Measurements from ENCODE around the gene MYOF.
"Not testable (repeated sequence)": the region's sequence is repeated elsewhere in the genome, so short reads cannot be mapped to it uniquely, and the experiment has no call there.

The MYOF gene

GRCh38 chr10:93386631-93387369, 95.3 kb downstream of the MYOF start:
- peak; percentile 81 to 87 for DNase-seq

- DNase-seq, result no peak
These were observed 96.8 kb downstream of the MYOF start for GRCh38 chr10:93385345-93385744.

GRCh38 chr10:93384006-93384405, 98.1 kb downstream of the MYOF start:
- no peak for DNase-seq

- peak; percentile 56 to 65 for DNase-seq
These were observed 98.6 kb downstream of the MYOF start for GRCh38 chr10:93383562-93383981.

- peak; percentile 61 to 71 for DNase-seq
These were observed 102.2 kb downstream of the MYOF start for GRCh38 chr10:93379731-93380575.

- peak; percentile 78 to 89 for DNase-seq
These were observed 103.0 kb downstream of the MYOF start for GRCh38 chr10:93378997-93379730.

- no peak for DNase-seq
These were observed 104.1 kb downstream of the MYOF start for GRCh38 chr10:93378039-93378438.

- peak; percentile 89 to 95 for DNase-seq
These were observed 105.5 kb downstream of the MYOF start for GRCh38 chr10:93376372-93377293.

GRCh38 chr10:93370961-93371360, 111.2 kb downstream of the MYOF start:
- no peak for DNase-seq

- no peak for DNase-seq
These were observed 112.5 kb downstream of the MYOF start for GRCh38 chr10:93369588-93370164.

- no peak for DNase-seq
These were observed 113.9 kb downstream of the MYOF start for GRCh38 chr10:93368210-93368609.

- DNase-seq, result peak in 1 of 2 donors; percentile 44
These were observed 114.5 kb downstream of the MYOF start for GRCh38 chr10:93367664-93368063.

GRCh38 chr10:93364966-93365365, 117.2 kb downstream of the MYOF start:
- DNase-seq, result peak; percentile 22 to 33

- DNase-seq, result peak; percentile 68 to 79
These were observed 118.1 kb downstream of the MYOF start for GRCh38 chr10:93363891-93364648.

- not testable (repeated sequence) for DNase-seq
These were observed 123.7 kb downstream of the MYOF start for GRCh38 chr10:93358398-93358797.

GRCh38 chr10:93357680-93358079, 124.5 kb downstream of the MYOF start:
- peak in 1 of 2 donors; percentile 33 for DNase-seq

GRCh38 chr10:93356516-93356915, 125.6 kb downstream of the MYOF start:
- no peak for DNase-seq

- peak; percentile 19 to 65 for DNase-seq
These were observed 129.3 kb downstream of the MYOF start for GRCh38 chr10:93352638-93353383.

- peak; percentile 46 to 66 for DNase-seq
These were observed 135.4 kb downstream of the MYOF start for GRCh38 chr10:93346694-93347093.

GRCh38 chr10:93346108-93346507, 136.0 kb downstream of the MYOF start:
- DNase-seq, result no peak

All from inflammatory macrophage treated with lipopolysaccharide for 1 hour (primary cell).